SK-N-SH treated with all-trans-retinoic acid at 6 μM for 48 hours (cell line): ENCODE data around the gene QSER1.

ENCODE experiments used
- ATAC-seq: fragments of 200-7000 bp; cut with Tn5 transposase; 3 replicates; pipeline ENCODE4 v1.9.1; 2020; ENCODE audit warnings: mild to moderate bottlenecking, moderate library complexity
- ARNTL ChIP-seq: fragments of 450-650 bp; formaldehyde crosslinking; IDR thresholded peaks from 2 replicates; pipeline ENCODE4 v1.5.0; 2020; ENCODE audit warnings: low read depth, mild to moderate bottlenecking, moderate library complexity, borderline replicate concordance
- ESRRG ChIP-seq: fragments of 250-450 bp; sonication (Bioruptor Pico); IDR thresholded peaks from 2 replicates; pipeline ENCODE4 v1.6.1; 2021; ENCODE audit warnings: mild to moderate bottlenecking
- GLIS3 ChIP-seq: fragments of 250-450 bp; sonication (Bioruptor Pico); IDR thresholded peaks from 2 replicates; pipeline ENCODE4 v1.5.0; 2020; ENCODE audit warnings: mild to moderate bottlenecking, moderate library complexity
- OSR1 ChIP-seq: fragments of 250-450 bp; sonication (Bioruptor Pico); IDR thresholded peaks from 2 replicates; pipeline ENCODE4 v1.8.0; 2022; ENCODE audit warnings: moderate library complexity, mild to moderate bottlenecking, inconsistent platforms
- PPARA ChIP-seq: fragments of 250-450 bp; sonication (Bioruptor Pico); IDR thresholded peaks from 2 replicates; pipeline ENCODE4 v1.5.0; 2020; ENCODE audit warnings: mild to moderate bottlenecking, borderline replicate concordance
- RARB ChIP-seq: fragments of 250-450 bp; sonication (Bioruptor Pico); IDR thresholded peaks from 2 replicates; pipeline ENCODE4 v1.8.0; 2021; ENCODE audit warnings: mild to moderate bottlenecking, moderate library complexity
- SNAI2 ChIP-seq: fragments of 250-450 bp; sonication (Bioruptor Pico); IDR thresholded peaks from 2 replicates; pipeline ENCODE4 v1.5.0; 2020; ENCODE audit warnings: mild to moderate bottlenecking, moderate library complexity
- TCF4 ChIP-seq: fragments of 250-450 bp; sonication (Bioruptor Pico); IDR thresholded peaks from 2 replicates; pipeline ENCODE4 v1.8.0; 2021; ENCODE audit warnings: mild to moderate bottlenecking, moderate library complexity, borderline replicate concordance
- ZFP3 ChIP-seq: fragments of 250-450 bp; sonication (Bioruptor Pico); IDR thresholded peaks from 2 replicates; pipeline ENCODE4 v1.5.0; 2020; ENCODE audit warnings: mild to moderate bottlenecking, moderate library complexity
- ZNF70 ChIP-seq: fragments of 450-650 bp; formaldehyde crosslinking; IDR thresholded peaks from 2 replicates; pipeline ENCODE4 v1.5.0; 2020; ENCODE audit warnings: mild to moderate bottlenecking, moderate library complexity
- ZNF8 ChIP-seq: fragments of 450-650 bp; formaldehyde crosslinking; IDR thresholded peaks from 2 replicates; pipeline ENCODE4 v1.5.0; 2020; ENCODE audit warnings: mild to moderate bottlenecking, moderate library complexity
- TF ChIP-seq, protein P1 (sequence below): fragments of 250-450 bp; sonication (Bioruptor Pico); IDR thresholded peaks from 2 replicates; pipeline ENCODE4 v1.5.0; 2020; ENCODE audit warnings: mild to moderate bottlenecking, moderate library complexity
- TF ChIP-seq, protein P2 (sequence below): fragments of 250-450 bp; sonication (Bioruptor Pico); IDR thresholded peaks from 2 replicates; pipeline ENCODE4 v1.8.0; 2020; ENCODE audit warnings: mild to moderate bottlenecking, moderate library complexity, borderline replicate concordance
- TF ChIP-seq, protein P3 (sequence below): fragments of 250-450 bp; sonication (Bioruptor Pico); IDR thresholded peaks from 2 replicates; pipeline ENCODE4 v1.5.1; 2020; ENCODE audit warnings: low read depth, mild to moderate bottlenecking, moderate library complexity
- TF ChIP-seq, protein P4 (sequence below): fragments of 250-450 bp; sonication (Bioruptor Pico); IDR thresholded peaks from 2 replicates; pipeline ENCODE4 v1.5.1; 2021; ENCODE audit warnings: mild to moderate bottlenecking, moderate library complexity

Gene QSER1

DNA sequence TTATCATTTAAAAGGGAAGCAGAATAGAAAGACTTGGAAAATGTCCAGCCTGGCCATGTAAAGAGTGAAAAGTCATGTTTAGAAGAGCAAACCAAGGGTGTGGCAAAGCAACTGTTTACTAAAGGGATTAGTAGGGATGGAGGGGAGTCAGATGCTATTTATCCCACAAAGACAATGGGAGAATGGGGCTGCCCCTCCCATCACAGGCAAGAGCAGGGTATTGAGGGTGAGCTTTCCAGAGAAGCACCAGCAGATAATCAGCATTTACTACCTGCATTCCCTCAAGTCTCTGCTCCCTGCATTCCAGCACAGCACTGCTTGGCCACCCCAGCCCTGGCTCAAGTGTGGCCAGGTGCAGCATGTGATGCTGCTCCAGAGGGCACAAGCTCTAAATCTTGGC is 18.5 kb upstream of the QSER1 start (continued):
- TF ChIP-seq, protein P1, sequence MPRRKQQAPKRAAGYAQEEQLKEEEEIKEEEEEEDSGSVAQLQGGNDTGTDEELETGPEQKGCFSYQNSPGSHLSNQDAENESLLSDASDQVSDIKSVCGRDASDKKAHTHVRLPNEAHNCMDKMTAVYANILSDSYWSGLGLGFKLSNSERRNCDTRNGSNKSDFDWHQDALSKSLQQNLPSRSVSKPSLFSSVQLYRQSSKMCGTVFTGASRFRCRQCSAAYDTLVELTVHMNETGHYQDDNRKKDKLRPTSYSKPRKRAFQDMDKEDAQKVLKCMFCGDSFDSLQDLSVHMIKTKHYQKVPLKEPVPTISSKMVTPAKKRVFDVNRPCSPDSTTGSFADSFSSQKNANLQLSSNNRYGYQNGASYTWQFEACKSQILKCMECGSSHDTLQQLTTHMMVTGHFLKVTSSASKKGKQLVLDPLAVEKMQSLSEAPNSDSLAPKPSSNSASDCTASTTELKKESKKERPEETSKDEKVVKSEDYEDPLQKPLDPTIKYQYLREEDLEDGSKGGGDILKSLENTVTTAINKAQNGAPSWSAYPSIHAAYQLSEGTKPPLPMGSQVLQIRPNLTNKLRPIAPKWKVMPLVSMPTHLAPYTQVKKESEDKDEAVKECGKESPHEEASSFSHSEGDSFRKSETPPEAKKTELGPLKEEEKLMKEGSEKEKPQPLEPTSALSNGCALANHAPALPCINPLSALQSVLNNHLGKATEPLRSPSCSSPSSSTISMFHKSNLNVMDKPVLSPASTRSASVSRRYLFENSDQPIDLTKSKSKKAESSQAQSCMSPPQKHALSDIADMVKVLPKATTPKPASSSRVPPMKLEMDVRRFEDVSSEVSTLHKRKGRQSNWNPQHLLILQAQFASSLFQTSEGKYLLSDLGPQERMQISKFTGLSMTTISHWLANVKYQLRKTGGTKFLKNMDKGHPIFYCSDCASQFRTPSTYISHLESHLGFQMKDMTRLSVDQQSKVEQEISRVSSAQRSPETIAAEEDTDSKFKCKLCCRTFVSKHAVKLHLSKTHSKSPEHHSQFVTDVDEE (CRISPR knock-in tag) = no peak
- TF ChIP-seq ZNF70 (CRISPR knock-in tag) (no peak), ESRRG (CRISPR knock-in tag) (no peak), RARB (no peak)
- TF ChIP-seq, protein P2, sequence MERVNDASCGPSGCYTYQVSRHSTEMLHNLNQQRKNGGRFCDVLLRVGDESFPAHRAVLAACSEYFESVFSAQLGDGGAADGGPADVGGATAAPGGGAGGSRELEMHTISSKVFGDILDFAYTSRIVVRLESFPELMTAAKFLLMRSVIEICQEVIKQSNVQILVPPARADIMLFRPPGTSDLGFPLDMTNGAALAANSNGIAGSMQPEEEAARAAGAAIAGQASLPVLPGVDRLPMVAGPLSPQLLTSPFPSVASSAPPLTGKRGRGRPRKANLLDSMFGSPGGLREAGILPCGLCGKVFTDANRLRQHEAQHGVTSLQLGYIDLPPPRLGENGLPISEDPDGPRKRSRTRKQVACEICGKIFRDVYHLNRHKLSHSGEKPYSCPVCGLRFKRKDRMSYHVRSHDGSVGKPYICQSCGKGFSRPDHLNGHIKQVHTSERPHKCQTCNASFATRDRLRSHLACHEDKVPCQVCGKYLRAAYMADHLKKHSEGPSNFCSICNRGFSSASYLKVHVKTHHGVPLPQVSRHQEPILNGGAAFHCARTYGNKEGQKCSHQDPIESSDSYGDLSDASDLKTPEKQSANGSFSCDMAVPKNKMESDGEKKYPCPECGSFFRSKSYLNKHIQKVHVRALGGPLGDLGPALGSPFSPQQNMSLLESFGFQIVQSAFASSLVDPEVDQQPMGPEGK (CRISPR knock-in tag) = no peak
- TF ChIP-seq, all 23 proteins: peak for 0

DNA sequence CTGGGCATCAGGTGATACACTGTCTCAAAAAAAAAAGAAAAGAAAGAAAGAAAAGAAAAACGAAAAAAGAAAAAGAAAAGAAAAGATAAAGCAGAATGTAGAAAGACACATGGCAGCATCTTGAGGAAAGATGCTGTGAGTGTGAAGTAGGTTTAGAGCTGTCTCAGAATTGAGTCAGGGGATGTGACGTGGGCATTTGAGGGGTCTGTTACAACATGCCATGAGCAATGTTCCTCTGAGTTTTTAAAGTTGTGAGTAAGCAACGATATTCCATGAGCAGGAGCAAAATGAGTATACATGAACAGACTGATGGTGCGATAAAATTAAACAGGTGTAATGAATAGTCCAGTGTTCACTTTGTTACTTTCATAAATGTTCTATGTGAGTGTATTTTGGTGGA is 11.3 kb upstream of the QSER1 start:
- TF ChIP-seq, protein P2 (CRISPR knock-in tag) = no peak
- no peak for TF ChIP-seq OSR1
- TF ChIP-seq, all 23 proteins: peak for 0
- ATAC-seq = no peak

DNA sequence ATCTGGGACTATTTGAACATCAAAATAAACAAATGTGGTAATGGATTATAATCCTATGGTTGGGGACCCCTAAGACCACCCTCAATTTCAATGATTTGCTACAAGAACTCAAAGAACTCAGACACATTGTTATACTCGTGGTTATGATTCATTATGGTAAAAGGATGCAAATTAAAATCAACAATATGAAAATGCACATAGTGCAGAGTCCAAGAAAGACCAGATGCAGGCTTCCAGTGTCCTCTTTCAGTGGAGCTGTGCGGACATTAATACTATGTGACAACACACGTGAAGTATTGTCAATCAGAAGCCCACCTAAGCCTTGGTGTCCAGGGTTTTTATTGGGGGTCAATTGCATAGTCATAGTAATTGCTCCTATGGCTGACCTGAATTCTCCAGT is 9.2 kb upstream of the QSER1 start:
- ATAC-seq = no peak
- no peak for TF ChIP-seq OSR1
- no peak for TF ChIP-seq GLIS3 (CRISPR knock-in tag)
- TF ChIP-seq, protein P2 (CRISPR knock-in tag) = no peak
- TF ChIP-seq PPARA (CRISPR knock-in tag) = no peak
- TF ChIP-seq SNAI2 (CRISPR knock-in tag) = no peak
- no peak for TF ChIP-seq TCF4
- TF ChIP-seq ZNF8 = no peak
- no peak for TF ChIP-seq ESRRG (CRISPR knock-in tag)
- TF ChIP-seq, protein P1 (CRISPR knock-in tag) = no peak
- no peak for TF ChIP-seq ZNF70 (CRISPR knock-in tag)
- TF ChIP-seq, protein P3, sequence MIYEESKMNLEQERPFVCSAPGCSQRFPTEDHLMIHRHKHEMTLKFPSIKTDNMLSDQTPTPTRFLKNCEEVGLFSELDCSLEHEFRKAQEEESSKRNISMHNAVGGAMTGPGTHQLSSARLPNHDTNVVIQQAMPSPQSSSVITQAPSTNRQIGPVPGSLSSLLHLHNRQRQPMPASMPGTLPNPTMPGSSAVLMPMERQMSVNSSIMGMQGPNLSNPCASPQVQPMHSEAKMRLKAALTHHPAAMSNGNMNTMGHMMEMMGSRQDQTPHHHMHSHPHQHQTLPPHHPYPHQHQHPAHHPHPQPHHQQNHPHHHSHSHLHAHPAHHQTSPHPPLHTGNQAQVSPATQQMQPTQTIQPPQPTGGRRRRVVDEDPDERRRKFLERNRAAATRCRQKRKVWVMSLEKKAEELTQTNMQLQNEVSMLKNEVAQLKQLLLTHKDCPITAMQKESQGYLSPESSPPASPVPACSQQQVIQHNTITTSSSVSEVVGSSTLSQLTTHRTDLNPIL = no peak
- TF ChIP-seq, protein P4, sequence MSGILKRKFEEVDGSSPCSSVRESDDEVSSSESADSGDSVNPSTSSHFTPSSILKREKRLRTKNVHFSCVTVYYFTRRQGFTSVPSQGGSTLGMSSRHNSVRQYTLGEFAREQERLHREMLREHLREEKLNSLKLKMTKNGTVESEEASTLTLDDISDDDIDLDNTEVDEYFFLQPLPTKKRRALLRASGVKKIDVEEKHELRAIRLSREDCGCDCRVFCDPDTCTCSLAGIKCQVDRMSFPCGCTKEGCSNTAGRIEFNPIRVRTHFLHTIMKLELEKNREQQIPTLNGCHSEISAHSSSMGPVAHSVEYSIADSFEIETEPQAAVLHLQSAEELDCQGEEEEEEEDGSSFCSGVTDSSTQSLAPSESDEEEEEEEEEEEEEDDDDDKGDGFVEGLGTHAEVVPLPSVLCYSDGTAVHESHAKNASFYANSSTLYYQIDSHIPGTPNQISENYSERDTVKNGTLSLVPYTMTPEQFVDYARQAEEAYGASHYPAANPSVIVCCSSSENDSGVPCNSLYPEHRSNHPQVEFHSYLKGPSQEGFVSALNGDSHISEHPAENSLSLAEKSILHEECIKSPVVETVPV (CRISPR knock-in tag) = no peak
- TF ChIP-seq ZFP3 (CRISPR knock-in tag) = no peak
- TF ChIP-seq RARB = no peak
- no peak for TF ChIP-seq ARNTL
